Suprapubic skin (tissue), 3 donors: ENCODE data around the gene IFNA7.

Experiments used
- CTCF ChIP-seq, 2 donors: fragments of 200-600 bp in 1 of 2; fragments of 450-650 bp in 1 of 2; sonication (generic) in 1 of 2; IDR thresholded peaks; one replicate each; pipeline ENCODE4 v1.5.1; 2016 to 2019; ENCODE audit warnings: antibody characterized with exemption in 2 of 2, mild to moderate bottlenecking in 1 of 2, moderate library complexity in 1 of 2
- POLR2A ChIP-seq, 2 donors: fragments of 450-650 bp; IDR thresholded peaks; one replicate each; pipeline ENCODE4 v1.6.1; 2017; ENCODE audit warnings: antibody characterized with exemption in 2 of 2, mild to moderate bottlenecking in 2 of 2, moderate library complexity in 2 of 2

DNA sequence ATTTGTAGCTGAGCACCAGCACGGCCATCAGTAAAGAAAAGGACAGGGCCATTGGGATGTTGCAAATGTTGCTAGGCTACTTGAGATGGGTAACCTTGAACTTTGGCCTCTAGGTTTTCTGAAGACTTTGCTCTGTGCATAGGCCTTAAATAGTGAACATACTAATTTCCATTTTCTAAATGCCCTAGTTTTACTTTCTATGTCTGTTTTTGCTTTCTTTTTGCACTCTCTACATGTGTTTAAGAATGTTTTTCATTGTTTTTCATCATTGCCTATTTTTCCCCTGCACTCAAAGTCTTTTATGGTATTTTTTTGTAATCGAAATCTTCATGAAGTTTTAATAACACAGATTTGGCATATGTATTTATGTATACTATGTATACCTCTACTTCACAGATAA is 26.1 kb upstream of the IFNA7 start, which contains the start of gene IFNA17:
- TF ChIP-seq CTCF (IDR thresholded peaks at IDR 0.05) (no peak), POLR2A (IDR thresholded peaks at IDR 0.05) (no peak)
